HUES64 (cell line): ENCODE measurements around the gene ITGB2.

Experiments
- H3K27ac ChIP-seq: 2 replicates; pipeline ENCODE4 v1.7.0; 2013; ENCODE audit warnings: low read depth, low read length, inconsistent platforms
- H3K27me3 ChIP-seq: 2 replicates; pipeline ENCODE4 v1.6.1; 2013; ENCODE audit warnings: mild to moderate bottlenecking, low read length; ENCODE audit not compliant: insufficient read depth
- H3K36me3 ChIP-seq: 2 replicates; pipeline ENCODE4 v1.6.1; 2013; ENCODE audit warnings: mild to moderate bottlenecking, low read length; ENCODE audit not compliant: insufficient read depth
- H3K4me1 ChIP-seq: 2 replicates; pipeline ENCODE4 v1.6.1; 2013; ENCODE audit warnings: mild to moderate bottlenecking, low read length, moderate library complexity; ENCODE audit not compliant: insufficient read depth
- H3K4me3 ChIP-seq: 2 replicates; pipeline ENCODE4 v1.5.1; 2013; ENCODE audit warnings: mild to moderate bottlenecking, low read length, moderate library complexity
- H3K9ac ChIP-seq: 2 replicates; pipeline ENCODE4 v1.6.1; 2013; ENCODE audit warnings: mild to moderate bottlenecking, low read depth, low read length
- H3K9me3 ChIP-seq: 2 replicates; pipeline ENCODE4 v1.6.1; 2013; ENCODE audit warnings: low read depth, low read length; ENCODE audit not compliant: insufficient read depth
- WGBS: fragments of 150-250, 120-280 bp; methylation state at CpG from one replicate; pipeline ENCODE4 v1.1.7; 2013; ENCODE audit warnings: missing lambda C conversion rate; 5-methylcytosine and 5-hydroxymethylcytosine counted together

Gene ITGB2

GRCh38 chr21:44960141-44961092 lies 39.7 kb upstream of the ITGB2 start:
- no peaks in the 10 kb centered on the region; the same call in 1 of the 2 replicates for H3K4me1 ChIP-seq
- H3K27ac ChIP-seq = no peak overlapping the region
- no peak overlapping the region for H3K4me3 ChIP-seq
- no peaks in the 10 kb centered on the region for H3K27me3 ChIP-seq
- H3K9ac ChIP-seq = no peak overlapping the region
- no peaks in the 10 kb centered on the region for H3K9me3 ChIP-seq
- WGBS = 96% methylated on average over 23 of the region's 23 CpGs
- peaks cover 89% of the 10 kb centered on the region for H3K36me3 ChIP-seq

GRCh38 chr21:44959376-44960091 lies 38.8 kb upstream of the ITGB2 start:
- peaks cover 86% of the 10 kb centered on the region for H3K36me3 ChIP-seq

GRCh38 chr21:44958471-44959191 lies 37.9 kb upstream of the ITGB2 start:
- Histone ChIP-seq H3K9me3 (no peaks in the 10 kb centered on the region), H3K4me3 (no peak overlapping the region), H3K9ac (peak overlapping the region; percentile 26; the same call in 1 of the 2 replicates), H3K27me3 (no peaks in the 10 kb centered on the region), H3K36me3 (peaks cover 84% of the 10 kb centered on the region), H3K4me1 (no peaks in the 10 kb centered on the region; the same call in 1 of the 2 replicates), H3K27ac (peak overlapping the region; percentile 59)
- 88% methylated on average over 28 of the region's 28 CpGs for WGBS

More at GRCh38 chr21:44959376-44960091, 38.8 kb upstream of the ITGB2 start:
- Histone ChIP-seq H3K4me1 (no peaks in the 10 kb centered on the region; the same call in 1 of the 2 replicates), H3K27me3 (no peaks in the 10 kb centered on the region), H3K9ac (no peak overlapping the region), H3K9me3 (no peaks in the 10 kb centered on the region), H3K27ac (no peak overlapping the region), H3K4me3 (no peak overlapping the region)
- 94% methylated on average over 26 of the region's 26 CpGs for WGBS

- WGBS = 94% methylated on average over 26 of the region's 26 CpGs
- Histone ChIP-seq H3K36me3 (peaks cover 82% of the 10 kb centered on the region), H3K4me3 (no peak overlapping the region), H3K27me3 (no peaks in the 10 kb centered on the region), H3K9me3 (no peaks in the 10 kb centered on the region), H3K9ac (0 out of 2 replicates have a peak overlapping the region, but pooled peaks have one; percentile 19), H3K4me1 (no peaks in the 10 kb centered on the region; the same call in 1 of the 2 replicates), H3K27ac (peak overlapping the region; percentile 59)
Observed at GRCh38 chr21:44957901-44958451, 37.3 kb upstream of the ITGB2 start.

GRCh38 chr21:44957047-44957831 lies 36.5 kb upstream of the ITGB2 start:
- H3K36me3 ChIP-seq = peaks cover 75% of the 10 kb centered on the region
- H3K9ac ChIP-seq = no peak overlapping the region
- H3K27ac ChIP-seq = no peak overlapping the region
- H3K9me3 ChIP-seq = no peaks in the 10 kb centered on the region
- H3K4me3 ChIP-seq = no peak overlapping the region
- no peaks in the 10 kb centered on the region; the same call in 1 of the 2 replicates for H3K4me1 ChIP-seq
- WGBS = 86% methylated on average over 22 of the region's 22 CpGs
- H3K27me3 ChIP-seq = no peaks in the 10 kb centered on the region

DNA sequence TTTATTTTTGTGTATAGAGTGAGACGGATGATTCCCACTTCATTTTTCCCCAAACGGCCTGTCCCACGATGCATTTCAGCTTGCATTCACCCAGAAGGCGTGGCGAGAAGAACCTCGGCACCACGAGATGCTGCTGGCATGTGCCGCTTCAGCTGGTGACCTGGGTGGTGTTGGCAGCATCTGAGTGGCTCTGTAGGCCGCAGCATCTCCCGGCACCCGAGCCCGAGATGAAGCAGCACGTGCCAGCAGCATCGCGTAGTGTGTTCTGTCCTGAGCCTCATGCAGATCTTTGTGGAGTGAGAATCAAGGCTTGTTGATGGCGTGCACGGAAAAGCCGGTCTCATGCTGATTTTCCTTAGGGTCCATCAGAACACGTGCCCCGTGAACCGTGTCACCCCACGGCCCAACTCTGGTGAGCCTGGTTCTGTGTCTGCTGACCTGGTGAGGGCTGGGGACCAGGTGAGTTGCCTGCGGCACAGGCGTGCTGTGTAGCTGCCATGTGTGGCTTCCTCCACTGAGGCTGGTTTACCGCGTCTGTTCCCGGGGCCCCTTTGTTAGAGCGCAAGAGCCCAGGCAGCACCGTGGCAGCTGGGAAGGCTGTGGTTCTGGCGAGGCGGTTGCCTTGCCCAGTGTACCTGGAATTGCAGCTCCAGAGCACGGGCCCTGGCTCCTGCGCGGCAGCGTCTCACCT lies 35.8 kb upstream of the ITGB2 start:
- Histone ChIP-seq H3K9me3 (no peaks in the 10 kb centered on the region), H3K9ac (no peak overlapping the region), H3K36me3 (peaks cover 70% of the 10 kb centered on the region), H3K27ac (no peak overlapping the region), H3K4me1 (no peaks in the 10 kb centered on the region; the same call in 1 of the 2 replicates), H3K4me3 (no peak overlapping the region), H3K27me3 (no peaks in the 10 kb centered on the region)
- 94% methylated on average over 35 of the region's 35 CpGs for WGBS

DNA sequence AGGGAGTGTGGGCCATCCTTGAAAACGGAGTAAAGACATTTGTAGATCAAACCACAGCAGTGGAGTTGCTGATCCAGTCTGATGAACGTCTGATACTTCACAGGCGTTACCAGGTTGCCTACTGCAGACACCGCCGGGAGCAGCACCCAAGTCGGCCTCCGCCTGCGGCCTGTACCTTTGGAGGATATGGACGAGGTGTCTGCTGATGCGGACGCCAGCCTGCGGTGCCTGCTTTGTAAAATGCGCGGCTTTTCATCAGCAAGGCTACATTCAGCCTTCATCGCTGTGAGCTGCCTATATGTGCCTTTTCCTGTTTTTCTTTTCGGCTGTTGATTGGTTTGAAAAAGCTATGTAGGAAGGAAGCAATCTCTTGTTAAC lies 35.1 kb upstream of the ITGB2 start:
- Histone ChIP-seq H3K27me3 (no peaks in the 10 kb centered on the region), H3K9me3 (no peaks in the 10 kb centered on the region), H3K27ac (no peak overlapping the region), H3K36me3 (peaks cover 68% of the 10 kb centered on the region), H3K4me1 (no peaks in the 10 kb centered on the region; the same call in 1 of the 2 replicates), H3K9ac (no peak overlapping the region), H3K4me3 (no peak overlapping the region)
- WGBS = 96% methylated on average over 16 of the region's 16 CpGs

DNA sequence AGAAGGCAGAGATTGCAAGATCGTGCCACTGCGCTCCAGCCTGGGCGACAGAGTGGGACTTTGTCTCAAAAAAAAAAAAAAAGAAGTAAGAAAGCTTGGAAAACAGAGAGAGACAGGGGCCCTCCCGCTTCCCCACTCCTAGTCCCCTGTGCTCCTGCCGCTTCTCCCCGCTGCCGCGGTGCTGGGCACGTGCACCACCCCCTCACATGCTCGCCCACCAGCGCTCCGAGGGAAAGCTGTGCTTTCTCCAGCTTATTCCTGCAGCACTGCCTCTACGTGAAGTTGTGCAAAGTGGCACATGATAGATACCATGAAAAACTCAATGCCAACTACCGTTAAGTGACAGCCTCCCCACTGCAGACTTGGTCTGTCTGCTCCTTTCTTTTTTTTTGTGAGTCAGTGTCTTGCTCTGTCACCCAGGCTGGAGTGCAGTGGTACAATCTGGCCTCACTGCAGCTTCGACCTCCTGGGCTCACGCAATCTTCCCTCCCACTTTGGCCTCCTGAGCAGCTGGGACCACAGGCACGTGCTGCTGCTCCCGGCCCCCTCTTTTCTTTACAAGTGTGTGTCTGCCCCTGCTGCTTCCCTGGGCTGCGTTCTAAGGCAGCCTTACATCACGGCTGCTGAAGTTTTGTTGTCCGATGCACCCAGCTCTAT lies 34.6 kb upstream of the ITGB2 start:
- Histone ChIP-seq H3K36me3 (peaks cover 68% of the 10 kb centered on the region), H3K4me3 (no peak overlapping the region), H3K9me3 (no peaks in the 10 kb centered on the region), H3K27ac (no peak overlapping the region), H3K4me1 (no peaks in the 10 kb centered on the region; the same call in 1 of the 2 replicates), H3K27me3 (no peaks in the 10 kb centered on the region), H3K9ac (no peak overlapping the region)
- WGBS = 95% methylated on average over 21 of the region's 21 CpGs

GRCh38 chr21:44954281-44954771 lies 33.6 kb upstream of the ITGB2 start:
- peaks cover 61% of the 10 kb centered on the region for H3K36me3 ChIP-seq
- H3K9ac ChIP-seq = no peak overlapping the region
- no peaks in the 10 kb centered on the region for H3K27me3 ChIP-seq
- 95% methylated on average over 22 of the region's 22 CpGs for WGBS
- no peaks in the 10 kb centered on the region for H3K9me3 ChIP-seq
- no peaks in the 10 kb centered on the region; the same call in 1 of the 2 replicates for H3K4me1 ChIP-seq
- no peak overlapping the region for H3K4me3 ChIP-seq
- no peak overlapping the region for H3K27ac ChIP-seq
